Measurements from ENCODE around the gene GRM2. TPM values are rescaled to one million over a fixed set of nuclear protein-coding genes. Genes with fewer than 3 reads are reported as not detected.

GRM2 gene
- total and polyA plus RNA-seq, 2 of the 8 experiments (the other 6 are each of a cell fraction or from before 2014, with no cell fraction given): 3.9 to 10.5 TPM

DNA sequence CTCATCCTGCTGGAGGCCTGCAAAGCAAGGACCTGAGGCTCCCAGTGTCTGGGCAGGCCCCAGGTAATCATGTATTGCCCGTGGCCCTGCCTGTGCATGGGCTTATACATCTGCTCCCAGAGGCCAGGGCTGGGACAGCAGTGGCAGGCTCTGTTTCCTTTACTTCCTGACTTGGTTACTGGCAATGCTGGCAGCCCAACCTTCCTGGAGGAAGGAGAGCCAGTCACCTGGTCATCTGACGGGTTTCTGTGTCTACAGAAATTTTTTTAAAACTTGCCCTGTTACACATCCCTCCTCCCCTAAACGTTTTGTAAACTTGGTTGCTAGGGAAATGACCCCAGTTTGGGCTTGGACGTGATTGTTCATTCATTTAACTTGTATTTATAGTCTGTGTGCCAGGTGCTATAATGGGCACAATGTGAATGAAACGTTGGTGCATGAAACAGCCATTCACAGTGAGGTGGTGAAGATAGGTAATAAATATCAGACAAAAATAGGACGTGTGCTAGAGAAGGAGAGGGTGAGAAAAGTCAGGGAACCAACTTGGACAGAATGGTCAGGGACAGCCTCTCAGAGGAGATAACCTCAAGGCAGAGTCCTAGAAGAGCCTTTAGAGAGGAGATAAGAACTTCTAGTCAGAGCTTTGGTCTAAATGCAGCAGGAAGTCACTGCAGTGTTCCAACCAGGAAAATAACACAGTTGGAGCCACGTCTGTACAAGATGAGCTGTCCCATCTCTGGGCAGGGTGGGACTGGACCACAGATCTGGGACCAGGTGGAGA, 21.7 kb upstream of the GRM2 start (continued):
- no peak for TF ChIP-seq SP1 (IDR thresholded peaks at IDR 0.05; ENCODE audit: low read depth, low read length)
- no peak for TF ChIP-seq CHD2 (IDR thresholded peaks at IDR 0.05; ENCODE audit: low read length)
- no peak for TF ChIP-seq SUZ12 (IDR thresholded peaks at IDR 0.05; ENCODE audit: low read length)
- no peak for TF ChIP-seq CBX5 (IDR thresholded peaks at IDR 0.05; ENCODE audit: low read depth, low read length)
- no peak for TF ChIP-seq NANOG (IDR thresholded peaks at IDR 0.05; ENCODE audit: insufficient read depth, low read depth, low read length, poor library complexity, severe bottlenecking)

All from H1 (cell line).